ENCODE measurements around the gene SLC34A3. TPM values are rescaled to one million over a fixed set of nuclear protein-coding genes. Genes with fewer than 3 reads are reported as not detected.
"Not testable (repeated sequence)": the region's sequence is repeated elsewhere in the genome, so short reads cannot be mapped to it uniquely, and the experiment has no call there.

The SLC34A3 gene
- total RNA-seq, 1 donor from 2014 or later: not detected

DNA sequence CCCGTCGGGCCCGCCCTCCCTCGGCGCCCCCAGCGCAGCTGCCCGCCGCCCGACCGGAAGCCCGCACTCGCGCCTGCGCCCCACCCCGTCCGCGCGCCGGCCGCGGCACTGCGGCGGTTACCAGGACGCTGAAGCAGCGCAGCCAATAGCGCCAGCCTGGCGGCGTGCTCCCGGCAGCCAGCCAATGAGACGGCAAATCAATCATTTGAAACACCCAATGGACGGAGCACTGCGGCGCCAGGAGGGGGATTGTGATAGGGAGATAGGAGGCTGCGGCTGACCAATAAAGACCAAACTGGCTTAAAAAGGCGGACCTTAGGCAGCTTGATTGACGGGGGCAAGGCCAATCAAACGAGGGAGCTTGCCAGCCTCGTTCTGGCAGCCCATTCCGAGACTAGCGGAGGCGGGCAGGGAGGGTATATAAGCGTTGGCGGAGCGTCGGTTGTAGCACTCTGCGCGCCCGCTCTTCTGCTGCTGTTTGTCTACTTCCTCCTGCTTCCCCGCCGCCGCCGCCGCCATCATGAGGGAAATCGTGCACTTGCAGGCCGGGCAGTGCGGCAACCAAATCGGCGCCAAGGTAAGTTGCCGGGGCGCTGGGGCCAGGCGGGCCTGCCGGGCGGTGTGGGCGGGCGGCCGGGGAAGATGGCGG is 10.3 kb downstream of the SLC34A3 start, which contains the start of gene TUBB4B:
TUBB4B (plus strand) TSS at position 447 of the 649 bp plus-strand sequence; CDS start at position 521, 74 bp downstream.
- H3K36me3 Mint-ChIP-seq (ENCODE audit: low read depth, unreplicated experiment): peaks cover 11% of the 10 kb centered on the region
- TF ChIP-seq CTCF (IDR thresholded peaks at IDR 0.05; ENCODE audit: unreplicated experiment): no peak
- DNase-seq (ENCODE audit: low spot score): peak; percentile 97
- H3K4me3 Mint-ChIP-seq (ENCODE audit: unreplicated experiment): peak within 1 kb of the TSS; percentile 97
- H3K27me3 Mint-ChIP-seq (ENCODE audit: unreplicated experiment): peaks cover 18% of the 10 kb centered on the region
- H3K9me3 Mint-ChIP-seq (ENCODE audit: unreplicated experiment): no peaks in the 10 kb centered on the region
- H3K27ac Mint-ChIP-seq (ENCODE audit: unreplicated experiment): peak within 1 kb of the TSS; percentile 90
- peaks cover 27% of the 10 kb centered on the region for H3K4me1 Mint-ChIP-seq (ENCODE audit: unreplicated experiment)

DNA sequence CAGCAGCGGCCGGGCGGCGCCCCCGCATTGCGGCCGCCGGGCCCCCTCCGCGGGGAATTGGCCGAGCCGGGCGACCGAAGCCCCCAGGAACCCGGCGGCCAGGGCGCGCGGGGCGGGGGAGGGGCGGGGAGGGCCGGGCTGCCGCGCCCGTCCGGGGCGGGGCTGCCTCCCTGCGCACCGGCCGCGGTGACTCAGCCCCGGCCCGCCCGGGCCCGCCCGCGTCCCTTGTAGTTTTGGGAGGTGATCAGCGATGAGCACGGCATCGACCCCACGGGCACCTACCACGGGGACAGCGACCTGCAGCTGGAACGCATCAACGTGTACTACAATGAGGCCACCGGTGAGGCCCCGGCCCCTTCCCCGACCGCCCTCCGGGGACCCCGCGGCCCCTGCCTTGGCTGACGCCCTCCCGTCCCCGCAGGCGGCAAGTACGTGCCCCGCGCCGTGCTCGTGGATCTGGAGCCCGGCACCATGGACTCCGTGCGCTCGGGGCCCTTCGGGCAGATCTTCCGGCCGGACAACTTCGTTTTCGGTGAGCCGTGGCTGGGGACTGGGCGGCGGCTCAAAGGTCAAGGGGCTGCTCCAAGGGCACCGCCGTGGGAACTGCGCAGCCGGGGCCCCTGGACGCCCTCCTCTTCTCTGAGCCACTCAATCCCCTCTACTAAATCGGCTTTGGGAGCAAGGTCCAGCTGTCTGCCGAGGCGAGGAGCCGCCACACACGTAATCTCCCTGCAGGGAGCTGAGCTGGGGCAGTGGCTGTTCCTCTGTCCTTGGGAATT is 11.0 kb downstream of the SLC34A3 start:
- Mint-ChIP-seq H3K4me3 (ENCODE audit: unreplicated experiment) (peak overlapping the region; percentile 92), H3K27ac (ENCODE audit: unreplicated experiment) (no peak overlapping the region), H3K9me3 (ENCODE audit: unreplicated experiment) (no peaks in the 10 kb centered on the region), H3K4me1 (ENCODE audit: unreplicated experiment) (peaks cover 27% of the 10 kb centered on the region), H3K27me3 (ENCODE audit: unreplicated experiment) (peaks cover 18% of the 10 kb centered on the region), H3K36me3 (ENCODE audit: low read depth, unreplicated experiment) (peaks cover 11% of the 10 kb centered on the region)
- no peak for DNase-seq (ENCODE audit: low spot score)
- no peak for TF ChIP-seq CTCF (IDR thresholded peaks at IDR 0.05; ENCODE audit: unreplicated experiment)

DNA sequence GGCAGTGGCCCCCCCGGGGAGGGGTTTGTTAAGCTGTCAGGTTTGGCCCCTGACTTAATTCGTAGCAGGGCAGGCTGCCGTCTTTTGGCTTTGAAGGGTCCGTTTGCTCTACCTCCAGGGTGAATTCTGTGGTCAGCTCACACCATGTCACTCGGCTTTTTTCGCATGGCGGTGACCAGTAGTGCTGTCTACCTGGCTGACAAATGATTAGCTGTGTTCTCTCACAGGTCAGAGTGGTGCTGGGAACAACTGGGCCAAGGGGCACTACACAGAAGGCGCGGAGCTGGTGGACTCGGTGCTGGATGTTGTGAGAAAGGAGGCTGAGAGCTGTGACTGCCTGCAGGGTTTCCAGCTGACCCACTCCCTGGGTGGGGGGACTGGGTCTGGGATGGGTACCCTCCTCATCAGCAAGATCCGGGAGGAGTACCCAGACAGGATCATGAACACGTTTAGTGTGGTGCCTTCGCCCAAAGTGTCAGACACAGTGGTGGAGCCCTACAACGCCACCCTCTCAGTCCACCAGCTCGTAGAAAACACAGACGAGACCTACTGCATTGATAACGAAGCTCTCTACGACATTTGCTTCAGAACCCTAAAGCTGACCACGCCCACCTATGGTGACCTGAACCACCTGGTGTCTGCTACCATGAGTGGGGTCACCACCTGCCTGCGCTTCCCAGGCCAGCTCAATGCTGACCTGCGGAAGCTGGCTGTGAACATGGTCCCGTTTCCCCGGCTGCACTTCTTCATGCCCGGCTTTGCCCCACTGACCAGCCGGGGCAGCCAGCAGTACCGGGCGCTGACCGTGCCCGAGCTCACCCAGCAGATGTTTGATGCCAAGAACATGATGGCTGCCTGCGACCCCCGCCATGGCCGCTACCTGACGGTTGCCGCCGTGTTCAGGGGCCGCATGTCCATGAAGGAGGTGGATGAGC is 11.8 kb downstream of the SLC34A3 start:
- DNase-seq (ENCODE audit: low spot score): no peak
- Mint-ChIP-seq H3K4me1 (ENCODE audit: unreplicated experiment) (peaks cover 27% of the 10 kb centered on the region), H3K4me3 (ENCODE audit: unreplicated experiment) (peak overlapping the region; percentile 92), H3K36me3 (ENCODE audit: low read depth, unreplicated experiment) (peaks cover 11% of the 10 kb centered on the region), H3K27ac (ENCODE audit: unreplicated experiment) (peak overlapping the region; percentile 13), H3K9me3 (ENCODE audit: unreplicated experiment) (no peaks in the 10 kb centered on the region), H3K27me3 (ENCODE audit: unreplicated experiment) (peaks cover 18% of the 10 kb centered on the region)
- TF ChIP-seq CTCF (IDR thresholded peaks at IDR 0.05; ENCODE audit: unreplicated experiment): no peak

GRCh38 chr9:137243266-137243625 is 12.5 kb downstream of the SLC34A3 start:
- not testable (repeated sequence) for H3K4me3 Mint-ChIP-seq (ENCODE audit: unreplicated experiment); H3K9me3 Mint-ChIP-seq (ENCODE audit: unreplicated experiment); DNase-seq (ENCODE audit: low spot score); H3K27ac Mint-ChIP-seq (ENCODE audit: unreplicated experiment)
- Mint-ChIP-seq H3K27me3 (ENCODE audit: unreplicated experiment) (peaks cover 16% of the 10 kb centered on the region), H3K4me1 (ENCODE audit: unreplicated experiment) (peaks cover 27% of the 10 kb centered on the region), H3K36me3 (ENCODE audit: low read depth, unreplicated experiment) (peaks cover 11% of the 10 kb centered on the region)

Data from endothelial cell (in vitro differentiated cells).